ENCODE measurements around the gene ZCCHC7. TPM values are rescaled to one million over a fixed set of nuclear protein-coding genes. Genes with fewer than 3 reads are reported as not detected.
A peak's percentile ranks its signal among the peaks of the same experiment; 100 is the strongest.
"Not testable (repeated sequence)": the region's sequence is repeated elsewhere in the genome, so short reads cannot be mapped to it uniquely, and the experiment has no call there.

Gene ZCCHC7
- total RNA-seq, 1 experiment from 2014 or later: 27.9 TPM

GRCh38 chr9:37289631-37290030, 169.3 kb downstream of the ZCCHC7 start:
- no peak for TF ChIP-seq EZH2 (IDR thresholded peaks at IDR 0.05; ENCODE audit: borderline replicate concordance, low read depth, low read length, poor library complexity, severe bottlenecking)
- TF ChIP-seq CTCF (conservative IDR thresholded peaks at IDR 0.05; ENCODE audit: low read depth, low read length): no peak
- Histone ChIP-seq H3K4me1 (ENCODE audit: insufficient read depth, low read length, poor library complexity, severe bottlenecking) (peaks cover 51% of the 10 kb centered on the region), H3K27ac (ENCODE audit: low read depth, low read length, poor library complexity, severe bottlenecking) (peak overlapping the region; percentile 86), H3K27me3 (replicated peaks; ENCODE audit: insufficient read depth, low read depth, low read length, poor library complexity) (no peaks in the 10 kb centered on the region), H3K4me3 (ENCODE audit: low read depth, low read length, poor library complexity, severe bottlenecking) (no peak overlapping the region), H3K36me3 (ENCODE audit: insufficient read depth, low read length, poor library complexity, severe bottlenecking) (no peaks in the 10 kb centered on the region), H3K9me3 (ENCODE audit: low read depth, low read length, poor library complexity, severe bottlenecking) (no peaks in the 10 kb centered on the region)
- no TSS peak for BruUV-seq (replicated peaks)
- ChIA-PET CTCF (no interaction called here), POLR2A (ENCODE audit: low non-redundant PET) (no interaction called here)
- intact Hi-C loops (cut with micrococcal nuclease; ENCODE audit: unreplicated experiment): no loop called here
- no peak for DNase-seq (ENCODE audit: low spot score)

GRCh38 chr9:37290366-37290939, 170.1 kb downstream of the ZCCHC7 start:
- ChIA-PET POLR2A (ENCODE audit: low non-redundant PET) (no interaction called here), CTCF (no interaction called here)
- no peaks in the 10 kb centered on the region for H3K9me3 ChIP-seq (ENCODE audit: low read depth, low read length, poor library complexity, severe bottlenecking)
- BruUV-seq (replicated peaks): no TSS peak
- intact Hi-C loops (cut with micrococcal nuclease; ENCODE audit: unreplicated experiment): no loop called here
- no peak for DNase-seq (ENCODE audit: low spot score)
- no peaks in the 10 kb centered on the region for H3K36me3 ChIP-seq (ENCODE audit: insufficient read depth, low read length, poor library complexity, severe bottlenecking)
- H3K4me1 ChIP-seq (ENCODE audit: insufficient read depth, low read length, poor library complexity, severe bottlenecking): peaks cover 54% of the 10 kb centered on the region
- H3K27ac ChIP-seq (ENCODE audit: low read depth, low read length, poor library complexity, severe bottlenecking): peak overlapping the region; percentile 86
- no peak for TF ChIP-seq CTCF (conservative IDR thresholded peaks at IDR 0.05; ENCODE audit: low read depth, low read length)
- no peak overlapping the region for H3K4me3 ChIP-seq (ENCODE audit: low read depth, low read length, poor library complexity, severe bottlenecking)
- H3K27me3 ChIP-seq (replicated peaks; ENCODE audit: insufficient read depth, low read depth, low read length, poor library complexity): no peaks in the 10 kb centered on the region

- intact Hi-C loops (cut with micrococcal nuclease; ENCODE audit: unreplicated experiment): no loop called here
- BruUV-seq (replicated peaks): TSS peak; percentile 94
- TF ChIP-seq CTCF (conservative IDR thresholded peaks at IDR 0.05; ENCODE audit: low read depth, low read length) (no peak), EZH2 (IDR thresholded peaks at IDR 0.05; ENCODE audit: borderline replicate concordance, low read depth, low read length, poor library complexity, severe bottlenecking) (no peak)
These were observed 170.6 kb downstream of the ZCCHC7 start for GRCh38 chr9:37290940-37291485.

GRCh38 chr9:37291612-37292238, 171.4 kb downstream of the ZCCHC7 start:
- H3K9me3 ChIP-seq (ENCODE audit: low read depth, low read length, poor library complexity, severe bottlenecking); intact Hi-C loops (cut with micrococcal nuclease; ENCODE audit: unreplicated experiment); H3K27me3 ChIP-seq (replicated peaks; ENCODE audit: insufficient read depth, low read depth, low read length, poor library complexity); POLR2A ChIA-PET (ENCODE audit: low non-redundant PET); BruUV-seq (replicated peaks); H3K36me3 ChIP-seq (ENCODE audit: insufficient read depth, low read length, poor library complexity, severe bottlenecking); H3K4me3 ChIP-seq (ENCODE audit: low read depth, low read length, poor library complexity, severe bottlenecking); CTCF ChIA-PET; DNase-seq (ENCODE audit: low spot score): not testable (repeated sequence)
- Histone ChIP-seq H3K27ac (ENCODE audit: low read depth, low read length, poor library complexity, severe bottlenecking) (peak overlapping the region; percentile 86), H3K4me1 (ENCODE audit: insufficient read depth, low read length, poor library complexity, severe bottlenecking) (peaks cover 61% of the 10 kb centered on the region)

More at GRCh38 chr9:37290940-37291485, 170.6 kb downstream of the ZCCHC7 start:
- H3K36me3 ChIP-seq (ENCODE audit: insufficient read depth, low read length, poor library complexity, severe bottlenecking): no peaks in the 10 kb centered on the region
- H3K27ac ChIP-seq (ENCODE audit: low read depth, low read length, poor library complexity, severe bottlenecking): peak overlapping the region; percentile 86
- H3K27me3 ChIP-seq (replicated peaks; ENCODE audit: insufficient read depth, low read depth, low read length, poor library complexity): no peaks in the 10 kb centered on the region
- H3K9me3 ChIP-seq (ENCODE audit: low read depth, low read length, poor library complexity, severe bottlenecking): no peaks in the 10 kb centered on the region
- H3K4me1 ChIP-seq (ENCODE audit: insufficient read depth, low read length, poor library complexity, severe bottlenecking): peaks cover 59% of the 10 kb centered on the region
- DNase-seq (ENCODE audit: low spot score): peak; percentile 69
- ChIA-PET CTCF (no interaction called here), POLR2A (ENCODE audit: low non-redundant PET) (no interaction called here)
- H3K4me3 ChIP-seq (ENCODE audit: low read depth, low read length, poor library complexity, severe bottlenecking): peak overlapping the region; percentile 9

Data from A673 (cell line).